Fibroblast of lung (primary cell): Measurements from ENCODE around the gene PLEKHS1. TPM values are rescaled to one million over a fixed set of nuclear protein-coding genes. Genes with fewer than 3 reads are reported as not detected.

Experiments
- DNase-seq, 2 donors: peaks; one replicate each; pipeline versions ENCODE4 v3.0.0 to v3.0.0-alpha.2; 2010; ENCODE audit warnings: low read depth in 2 of 2
- H2AFZ ChIP-seq: 2 replicates; pipeline ENCODE4 v1.5.1; 2012; ENCODE audit warnings: low read length, control low read depth, inconsistent platforms
- H3K27ac ChIP-seq: 2 replicates; pipeline ENCODE4 v1.5.1; 2011; ENCODE audit warnings: low read length, control low read depth; ENCODE audit not compliant: insufficient read depth
- H3K27me3 ChIP-seq: 2 replicates; pipeline ENCODE4 v1.5.1; 2011; ENCODE audit warnings: mild to moderate bottlenecking, low read length; ENCODE audit not compliant: control insufficient read depth, insufficient read depth
- H3K36me3 ChIP-seq: 2 replicates; pipeline ENCODE4 v1.5.1; 2011; ENCODE audit warnings: low read length; ENCODE audit not compliant: control insufficient read depth, insufficient read depth
- H3K4me1 ChIP-seq: 2 replicates; pipeline ENCODE4 v1.5.1; 2011; ENCODE audit warnings: low read length; ENCODE audit not compliant: control insufficient read depth, insufficient read depth; ENCODE audit errors: extremely low read depth
- H3K4me2 ChIP-seq: 2 replicates; pipeline ENCODE4 v1.5.1; 2011; ENCODE audit warnings: low read length, control low read depth; ENCODE audit not compliant: insufficient read depth; ENCODE audit errors: extremely low read depth
- H3K4me3 ChIP-seq, 4 experiments: fragments of 200-600 bp in 1 of 4; sonication (generic) in 1 of 4; replicated peaks in 1 of 4; 2 replicates each; pipeline ENCODE4 v1.5.1; 2011 to 2016; ENCODE audit warnings: low read length in 4 of 4, low read depth in 3 of 4, mild to moderate bottlenecking in 3 of 4, control low read depth in 2 of 4, inconsistent platforms in 1 of 4, mixed read lengths in 1 of 4; ENCODE audit not compliant: insufficient read depth in 1 of 4; ENCODE audit errors: control extremely low read depth in 1 of 4
- H3K79me2 ChIP-seq: 2 replicates; pipeline ENCODE4 v1.5.1; 2012; ENCODE audit warnings: mild to moderate bottlenecking, low read length, inconsistent platforms; ENCODE audit not compliant: control insufficient read depth, insufficient read depth
- H3K9ac ChIP-seq: 2 replicates; pipeline ENCODE4 v1.5.1; 2011; ENCODE audit warnings: mild to moderate bottlenecking, low read length, control low read depth; ENCODE audit not compliant: insufficient read depth
- H3K9me3 ChIP-seq: 2 replicates; pipeline ENCODE4 v1.5.1; 2012; ENCODE audit warnings: low read depth, low read length; ENCODE audit not compliant: control insufficient read depth, insufficient read depth
- H4K20me1 ChIP-seq: 2 replicates; pipeline ENCODE4 v1.5.1; 2011; ENCODE audit warnings: low read length; ENCODE audit not compliant: control insufficient read depth, insufficient read depth; ENCODE audit errors: extremely low read depth
- CTCF ChIP-seq, 2 donors: IDR thresholded peaks in 1 of 2; conservative IDR thresholded peaks in 1 of 2; 1 replicate in 1 of 2; 2 replicates in 1 of 2; pipeline ENCODE4 v1.5.1; 2011 to 2012; ENCODE audit warnings: low read length in 2 of 2, control low read depth in 1 of 2, inconsistent platforms in 1 of 2, low read depth in 1 of 2, mild to moderate bottlenecking in 1 of 2
- EZH2 ChIP-seq: IDR thresholded peaks from 2 replicates; pipeline ENCODE4 v1.5.1; 2012; ENCODE audit warnings: low read length, control low read depth, mild to moderate bottlenecking; ENCODE audit errors: missing control alignments
- polyA plus RNA-seq, 2 donors: library from polyadenylated mRNA; depleted of rRNA in 1 of 2; stranded (reverse) in 1 of 2; unstranded in 1 of 2; fragments of >200 nt; gene quantifications; 2 replicates each; pipeline ENCODE4 v1.2.1, GENCODE V29; 2011 to 2012; ENCODE audit warnings: missing spikeins in 1 of 2
- total RNA-seq: library from RNA; depleted of rRNA; stranded (reverse); fragments of >200 nt; gene quantifications from 2 replicates; pipeline ENCODE4 v1.2.1, GENCODE V29; 2014

PLEKHS1 gene
- total and polyA plus RNA-seq, 2 donors (not counting 1 experiment from before 2014, with no cell fraction given), result not detected

GRCh38 chr10:113742466-113742865, 9.0 kb upstream of the PLEKHS1 start:
- DNase-seq, result no peak
- H3K27me3 ChIP-seq, result no peaks in the 10 kb centered on the region
- H2AFZ ChIP-seq, result no peak overlapping the region

DNA sequence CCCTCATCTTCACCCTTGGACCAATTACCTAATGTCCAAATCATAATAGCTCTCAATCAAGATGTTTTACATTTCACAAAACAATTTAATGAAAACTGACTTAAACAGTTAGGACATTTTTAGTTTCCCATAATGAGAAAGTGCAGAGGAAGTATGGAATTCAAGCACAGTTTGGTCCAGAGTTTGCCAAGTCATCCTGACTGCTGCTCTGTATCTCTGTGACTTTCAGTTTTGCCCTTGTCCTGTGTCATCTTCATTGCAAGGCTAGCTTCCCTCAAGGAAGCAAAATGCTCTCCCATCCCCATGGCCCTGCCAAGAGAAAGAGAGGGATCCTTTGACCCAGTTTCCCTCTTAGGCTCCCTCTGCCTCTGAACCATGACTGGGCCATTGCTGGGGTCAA, 7.9 kb upstream of the PLEKHS1 start:
- TF ChIP-seq EZH2 (no peak), CTCF (conservative IDR thresholded peaks at IDR 0.05 in 1 of 2, IDR thresholded peaks at IDR 0.05 in 1 of 2; ENCODE audit: low read depth in 1 of 2, low read length in 2 of 2) (no peak)
- no peak overlapping the region for H3K27ac ChIP-seq
- no peak overlapping the region for H3K4me3 ChIP-seq
- H3K4me1 ChIP-seq, result no peaks in the 10 kb centered on the region
- no peak overlapping the region for H3K9ac ChIP-seq
- no peak for DNase-seq
- no peaks in the 10 kb centered on the region for H3K79me2 ChIP-seq
- no peaks in the 10 kb centered on the region for H3K36me3 ChIP-seq
- H3K4me2 ChIP-seq, result no peak overlapping the region
- H3K9me3 ChIP-seq, result no peaks in the 10 kb centered on the region
- H3K27me3 ChIP-seq, result no peaks in the 10 kb centered on the region
- H2AFZ ChIP-seq, result no peak overlapping the region
- no peaks in the 10 kb centered on the region for H4K20me1 ChIP-seq

More at GRCh38 chr10:113742466-113742865, 9.0 kb upstream of the PLEKHS1 start:
- H3K27ac ChIP-seq, result no peak overlapping the region
- H3K9ac ChIP-seq, result no peak overlapping the region
- no peaks in the 10 kb centered on the region for H4K20me1 ChIP-seq
- no peaks in the 10 kb centered on the region for H3K4me1 ChIP-seq
- no peaks in the 10 kb centered on the region for H3K9me3 ChIP-seq
- H3K36me3 ChIP-seq, result no peaks in the 10 kb centered on the region
- no peak overlapping the region for H3K4me3 ChIP-seq
- no peaks in the 10 kb centered on the region for H3K79me2 ChIP-seq
- no peak overlapping the region for H3K4me2 ChIP-seq
- no peak for TF ChIP-seq CTCF (conservative IDR thresholded peaks at IDR 0.05 in 1 of 2, IDR thresholded peaks at IDR 0.05 in 1 of 2; ENCODE audit: low read depth in 1 of 2, low read length in 2 of 2)
- TF ChIP-seq EZH2, result no peak

DNA sequence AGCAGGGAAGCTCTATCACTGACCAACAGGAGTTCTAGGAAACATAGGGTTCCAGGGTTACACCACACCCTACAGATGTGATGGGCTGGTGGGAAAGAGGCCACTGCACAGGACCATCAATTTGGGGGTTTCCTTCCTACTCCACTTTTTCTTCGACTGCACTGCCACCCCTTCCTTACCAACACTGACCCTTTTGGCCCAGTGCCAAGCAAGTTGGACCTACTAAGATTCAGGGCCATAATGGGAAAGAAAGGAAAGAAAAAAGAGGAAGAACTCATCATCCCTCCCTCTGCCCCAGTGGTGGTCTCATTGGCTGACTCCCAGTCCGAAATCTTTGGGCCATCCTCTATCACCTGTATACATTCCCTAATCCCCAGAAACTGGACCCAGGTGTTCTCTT, 6.1 kb upstream of the PLEKHS1 start:
- no peaks in the 10 kb centered on the region for H3K4me1 ChIP-seq
- H3K4me2 ChIP-seq, result no peak overlapping the region
- no peaks in the 10 kb centered on the region for H3K36me3 ChIP-seq
- no peak overlapping the region for H2AFZ ChIP-seq
- no peak overlapping the region for H3K9ac ChIP-seq
- no peak for DNase-seq
- no peaks in the 10 kb centered on the region for H3K27me3 ChIP-seq
- no peak overlapping the region for H3K27ac ChIP-seq
- H3K79me2 ChIP-seq, result no peaks in the 10 kb centered on the region
- H4K20me1 ChIP-seq, result no peaks in the 10 kb centered on the region
- H3K4me3 ChIP-seq, result no peak overlapping the region
- H3K9me3 ChIP-seq, result no peaks in the 10 kb centered on the region
- no peak for TF ChIP-seq EZH2
- no peak for TF ChIP-seq CTCF (conservative IDR thresholded peaks at IDR 0.05 in 1 of 2, IDR thresholded peaks at IDR 0.05 in 1 of 2; ENCODE audit: low read depth in 1 of 2, low read length in 2 of 2)
